Ovary (tissue), 3 donors: ENCODE results near the gene EDC3.

Experiments
- CTCF ChIP-seq, 3 donors: fragments of 450-650 bp in 2 of 3; fragments of 200-600 bp in 1 of 3; IDR thresholded peaks; one replicate each; pipeline versions ENCODE4 v1.5.1 to v1.8.0; 2016 to 2022; ENCODE audit warnings: antibody characterized with exemption in 3 of 3, mild to moderate bottlenecking in 1 of 3
- EP300 ChIP-seq: sonication (generic); formaldehyde crosslinking; IDR thresholded peaks from one replicate; pipeline ENCODE4 v1.6.1; 2017; ENCODE audit warnings: antibody characterized with exemption
- POLR2A ChIP-seq: fragments of 450-650 bp; IDR thresholded peaks from one replicate; pipeline ENCODE4 v1.6.1; 2017; ENCODE audit warnings: antibody characterized with exemption, mild to moderate bottlenecking, moderate library complexity
- donor health status: DM: no; HTN: no; CAD: no.

- TF ChIP-seq CTCF (IDR thresholded peaks at IDR 0.05) (no peak), POLR2A (no peak), EP300 (no peak)
Measured at GRCh38 chr15:74614744-74615507, 80.9 kb downstream of the EDC3 start.
